ENCODE measurements around the gene TBATA.

DNA sequence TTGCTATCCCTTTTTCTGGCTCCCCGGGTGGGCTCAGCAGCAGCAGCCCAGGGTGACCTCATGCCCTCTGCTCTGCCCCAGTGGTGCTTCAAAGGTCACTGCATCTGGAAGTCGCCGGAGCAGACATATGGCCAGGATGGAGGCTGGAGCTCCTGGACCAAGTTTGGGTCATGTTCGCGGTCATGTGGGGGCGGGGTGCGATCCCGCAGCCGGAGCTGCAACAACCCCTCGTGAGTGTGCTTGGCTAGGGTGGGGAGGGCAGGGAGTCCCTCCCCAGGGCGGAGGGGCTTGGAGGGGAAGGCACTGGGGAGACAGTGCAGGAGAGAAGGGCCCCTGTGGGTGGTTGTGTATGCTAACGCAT, 46.4 kb downstream of the TBATA start:
- no peak for TF ChIP-seq SIN3A (IDR thresholded peaks at IDR 0.05; ENCODE audit: borderline replicate concordance, low read depth, low read length)
- TF ChIP-seq, protein P1, sequence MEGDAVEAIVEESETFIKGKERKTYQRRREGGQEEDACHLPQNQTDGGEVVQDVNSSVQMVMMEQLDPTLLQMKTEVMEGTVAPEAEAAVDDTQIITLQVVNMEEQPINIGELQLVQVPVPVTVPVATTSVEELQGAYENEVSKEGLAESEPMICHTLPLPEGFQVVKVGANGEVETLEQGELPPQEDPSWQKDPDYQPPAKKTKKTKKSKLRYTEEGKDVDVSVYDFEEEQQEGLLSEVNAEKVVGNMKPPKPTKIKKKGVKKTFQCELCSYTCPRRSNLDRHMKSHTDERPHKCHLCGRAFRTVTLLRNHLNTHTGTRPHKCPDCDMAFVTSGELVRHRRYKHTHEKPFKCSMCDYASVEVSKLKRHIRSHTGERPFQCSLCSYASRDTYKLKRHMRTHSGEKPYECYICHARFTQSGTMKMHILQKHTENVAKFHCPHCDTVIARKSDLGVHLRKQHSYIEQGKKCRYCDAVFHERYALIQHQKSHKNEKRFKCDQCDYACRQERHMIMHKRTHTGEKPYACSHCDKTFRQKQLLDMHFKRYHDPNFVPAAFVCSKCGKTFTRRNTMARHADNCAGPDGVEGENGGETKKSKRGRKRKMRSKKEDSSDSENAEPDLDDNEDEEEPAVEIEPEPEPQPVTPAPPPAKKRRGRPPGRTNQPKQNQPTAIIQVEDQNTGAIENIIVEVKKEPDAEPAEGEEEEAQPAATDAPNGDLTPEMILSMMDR (IDR thresholded peaks at IDR 0.05), result no peak
- TF ChIP-seq EP300 (IDR thresholded peaks at IDR 0.05; ENCODE audit: borderline replicate concordance in 1 of 2, low read depth in 1 of 2, low read length in 1 of 2), result no peak
- no peak for TF ChIP-seq FOXM1 (IDR thresholded peaks at IDR 0.05; ENCODE audit: low read depth)
- no peak for TF ChIP-seq MXI1 (IDR thresholded peaks at IDR 0.05; ENCODE audit: low read depth, low read length)
